ENCODE data around the gene NBAS. TPM values are rescaled to one million over a fixed set of nuclear protein-coding genes. Genes with fewer than 3 reads are reported as not detected.

The NBAS gene
- total RNA-seq, 1 experiment from 2014 or later, result 32.5 TPM

DNA sequence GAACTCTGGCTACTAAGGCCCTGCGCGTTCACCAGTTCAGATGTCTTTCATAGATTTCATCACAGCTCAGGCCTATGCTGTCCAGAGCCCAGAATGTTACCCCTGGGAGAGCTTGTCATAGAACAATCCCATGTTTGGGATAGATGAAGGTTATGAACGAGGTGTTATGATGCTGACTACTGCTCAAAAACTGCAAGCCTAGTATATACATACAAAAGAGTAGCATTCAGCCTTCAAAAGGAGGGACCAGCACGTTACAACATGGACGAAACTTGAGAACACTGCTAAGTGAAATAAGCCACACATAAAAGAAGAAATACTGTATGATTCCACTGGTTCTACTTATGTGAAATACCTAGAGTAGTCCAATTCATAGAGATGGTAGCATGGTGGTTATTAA, 401.9 kb downstream of the NBAS start:
- no peak overlapping the region for H3K9ac ChIP-seq (ENCODE audit: extremely low read depth, insufficient read length, low read length)
- H3K4ac ChIP-seq (ENCODE audit: low read depth, low read length), result no peak overlapping the region
- H3K79me1 ChIP-seq (ENCODE audit: insufficient read depth, low read depth, low read length, poor library complexity, severe bottlenecking), result no peaks in the 10 kb centered on the region
- Mint-ChIP-seq H3K27me3 (ENCODE audit: low read depth) (peaks cover 6% of the 10 kb centered on the region), H3K36me3 (ENCODE audit: insufficient read depth in 1 of 3, low read depth in 3 of 3) (no peaks in the 10 kb centered on the region; a peak in 2 of 7 replicates), H3K4me1 (peaks cover 52 to 56% of the 10 kb centered on the region in 2 experiments), H3K9me3 (no peaks in the 10 kb centered on the region; a peak in 1 of 5 replicates), H3K4me3 (no peak overlapping the region), H3K27ac (no peak overlapping the region)
- H3K4me1 ChIP-seq (ENCODE audit: insufficient read depth, low read length), result peaks cover 3% of the 10 kb centered on the region; the same call in 1 of the 2 replicates
- no peak overlapping the region for H3K27ac ChIP-seq (ENCODE audit: insufficient read length, low read depth, low read length)
- no peak overlapping the region for H4K8ac ChIP-seq (replicated peaks; ENCODE audit: insufficient read length, low read depth, low read length)
- TF ChIP-seq, protein P1, sequence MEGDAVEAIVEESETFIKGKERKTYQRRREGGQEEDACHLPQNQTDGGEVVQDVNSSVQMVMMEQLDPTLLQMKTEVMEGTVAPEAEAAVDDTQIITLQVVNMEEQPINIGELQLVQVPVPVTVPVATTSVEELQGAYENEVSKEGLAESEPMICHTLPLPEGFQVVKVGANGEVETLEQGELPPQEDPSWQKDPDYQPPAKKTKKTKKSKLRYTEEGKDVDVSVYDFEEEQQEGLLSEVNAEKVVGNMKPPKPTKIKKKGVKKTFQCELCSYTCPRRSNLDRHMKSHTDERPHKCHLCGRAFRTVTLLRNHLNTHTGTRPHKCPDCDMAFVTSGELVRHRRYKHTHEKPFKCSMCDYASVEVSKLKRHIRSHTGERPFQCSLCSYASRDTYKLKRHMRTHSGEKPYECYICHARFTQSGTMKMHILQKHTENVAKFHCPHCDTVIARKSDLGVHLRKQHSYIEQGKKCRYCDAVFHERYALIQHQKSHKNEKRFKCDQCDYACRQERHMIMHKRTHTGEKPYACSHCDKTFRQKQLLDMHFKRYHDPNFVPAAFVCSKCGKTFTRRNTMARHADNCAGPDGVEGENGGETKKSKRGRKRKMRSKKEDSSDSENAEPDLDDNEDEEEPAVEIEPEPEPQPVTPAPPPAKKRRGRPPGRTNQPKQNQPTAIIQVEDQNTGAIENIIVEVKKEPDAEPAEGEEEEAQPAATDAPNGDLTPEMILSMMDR (conservative IDR thresholded peaks at IDR 0.05), result no peak
- H3K23ac ChIP-seq (ENCODE audit: insufficient read length, low read depth, low read length), result no peak overlapping the region
- H4K5ac ChIP-seq (ENCODE audit: insufficient read length, low read depth, low read length), result no peak overlapping the region
- H2BK20ac ChIP-seq (ENCODE audit: low read depth, low read length, poor library complexity, severe bottlenecking), result no peak overlapping the region
- H4K20me1 ChIP-seq (ENCODE audit: control insufficient read depth, insufficient read depth, insufficient read length), result no peaks in the 10 kb centered on the region
- no peak overlapping the region for H2BK5ac ChIP-seq (ENCODE audit: insufficient read length, low read length)
- no peak overlapping the region for H2AFZ ChIP-seq (ENCODE audit: low read length)
- no peak overlapping the region for H3K4me2 ChIP-seq (ENCODE audit: insufficient read depth, insufficient read length, low read length)
- H3T11ph ChIP-seq (ENCODE audit: low read length), result no peak overlapping the region
- H3K27me3 ChIP-seq (ENCODE audit: insufficient read depth, low read length), result no peaks in the 10 kb centered on the region
- no peak overlapping the region for H3K14ac ChIP-seq (ENCODE audit: insufficient read depth, low read length)
- no peak overlapping the region for H2BK12ac ChIP-seq (ENCODE audit: insufficient read length, low read depth, low read length)
- no peak overlapping the region for H3K18ac ChIP-seq (ENCODE audit: insufficient read length, low read depth, low read length)
- no CpG with 5 or more reads among the region's 5 CpGs for WGBS (ENCODE audit: extremely low coverage, insufficient read length, low lambda C conversion rate)
- no peak overlapping the region for H4K91ac ChIP-seq (ENCODE audit: insufficient read length, low read depth, low read length)
- no peaks in the 10 kb centered on the region for H3K79me2 ChIP-seq (ENCODE audit: insufficient read depth, low read length)
- DNase-seq, result no peak
- no peak overlapping the region for H3K56ac ChIP-seq (ENCODE audit: insufficient read length, low read depth, low read length)
- H2AK5ac ChIP-seq (ENCODE audit: insufficient read length, low read length), result no peak overlapping the region
- no peaks in the 10 kb centered on the region for H3K9me3 ChIP-seq (ENCODE audit: control insufficient read depth, low read depth, low read length)
- H2BK15ac ChIP-seq (ENCODE audit: low read depth, low read length), result no peak overlapping the region
- no peak overlapping the region for H2BK120ac ChIP-seq (ENCODE audit: low read depth, low read length, poor library complexity, severe bottlenecking)
- H3K23me2 ChIP-seq (ENCODE audit: insufficient read length, low read depth, low read length, poor library complexity, severe bottlenecking), result no peaks in the 10 kb centered on the region
